PC-9 (cell line): ENCODE results near the gene PBX1. TPM values are rescaled to one million over a fixed set of nuclear protein-coding genes. Genes with fewer than 3 reads are reported as not detected.

Experiments
- BruUV-seq: library from RNA; stranded (reverse); fragments of 400-500 nt; replicated peaks from 2 replicates; lab custom pipeline; 2021; lab: Mats Ljungman, UMichigan
- CTCF ChIA-PET: fragments of 300-600 bp; sonication (Branson Sonifier 250); formaldehyde crosslinking; loops from one replicate; lab custom pipeline; 2022; ENCODE audit warnings: antibody characterized with exemption; lab: Charles Lee
- POLR2A ChIA-PET: fragments of 300-600 bp; sonication (Branson Sonifier 250); formaldehyde crosslinking; loops from one replicate; lab custom pipeline; 2022; ENCODE audit warnings: antibody characterized with exemption; ENCODE audit not compliant: unreplicated experiment; lab: Charles Lee
- DNase-seq, 2 experiments: peaks; one replicate each; pipeline versions ENCODE4 v3.0.0 to v3.0.0-alpha.2; 2015 to 2022; ENCODE audit warnings: mixed read lengths in 1 of 2
- H2AFZ ChIP-seq: fragments of 200-600 bp; sonication (generic); 2 replicates; pipeline ENCODE4 v1.8.1; 2017; ENCODE audit warnings: antibody characterized with exemption
- H3F3A ChIP-seq: fragments of 200-600 bp; sonication (generic); 2 replicates; pipeline ENCODE4 v1.8.1; 2017; ENCODE audit warnings: antibody characterized with exemption, mild to moderate bottlenecking, low read depth; ENCODE audit not compliant: insufficient read depth
- H3K27ac ChIP-seq: fragments of 200-600 bp; sonication (generic); 2 replicates; pipeline ENCODE4 v1.6.1; 2016; ENCODE audit warnings: mixed run types
- H3K27me3 ChIP-seq: fragments of 200-600 bp; sonication (generic); 2 replicates; pipeline ENCODE4 v1.6.1; 2016; ENCODE audit warnings: low read depth, mixed run types; ENCODE audit not compliant: insufficient read depth
- H3K36me3 ChIP-seq: fragments of 200-600 bp; sonication (generic); 2 replicates; pipeline ENCODE4 v1.6.1; 2016; ENCODE audit warnings: low read depth, mixed run types
- H3K4me1 ChIP-seq: fragments of 200-600 bp; sonication (generic); replicated peaks from 2 replicates; pipeline ENCODE4 v1.6.1; 2016; ENCODE audit warnings: mixed run types; ENCODE audit not compliant: insufficient read depth
- H3K4me2 ChIP-seq: fragments of 200-600 bp; sonication (generic); 2 replicates; pipeline ENCODE4 v1.6.1; 2017; ENCODE audit warnings: mixed run types
- H3K4me3 ChIP-seq: fragments of 200-600 bp; sonication (generic); 2 replicates; pipeline ENCODE4 v1.6.1; 2016; ENCODE audit warnings: mixed run types
- H3K79me2 ChIP-seq: fragments of 200-600 bp; sonication (generic); 2 replicates; pipeline ENCODE4 v1.6.1; 2017; ENCODE audit warnings: low read depth, mixed run types
- H3K9me2 ChIP-seq: fragments of 200-600 bp; sonication (generic); 2 replicates; pipeline ENCODE4 v1.8.1; 2017; ENCODE audit warnings: mild to moderate bottlenecking; ENCODE audit not compliant: insufficient read depth
- H3K9me3 ChIP-seq: fragments of 200-600 bp; sonication (generic); 2 replicates; pipeline ENCODE4 v1.8.1; 2016; ENCODE audit warnings: low read depth; ENCODE audit not compliant: insufficient read depth
- H4K20me1 ChIP-seq: fragments of 200-600 bp; sonication (generic); 2 replicates; pipeline ENCODE4 v1.8.1; 2017; ENCODE audit not compliant: insufficient read depth
- EZH2 ChIP-seq: fragments of 200-600 bp; sonication (generic); IDR thresholded peaks from 2 replicates; pipeline ENCODE4 v1.8.0; 2017; ENCODE audit warnings: antibody characterized with exemption, low read depth
- intact Hi-C: fragments of 100-400 bp; cut with micrococcal nuclease; formaldehyde crosslinking; loops from one replicate; pipeline ENCODE4 v1.10.0; 2022; ENCODE audit not compliant: unreplicated experiment
- total RNA-seq: library from RNA; stranded (reverse); gene quantifications from 2 replicates; pipeline ENCODE4 v1.2.3, GENCODE V29; 2021
- TF ChIP-seq, protein P1 (sequence below): fragments of 200-600 bp; sonication (generic); conservative IDR thresholded peaks from 2 replicates; pipeline ENCODE4 v1.6.1; 2017; ENCODE audit warnings: mixed run types, antibody characterized with exemption, mild to moderate bottlenecking, moderate library complexity

PBX1 gene
- total RNA-seq, 1 experiment from 2014 or later: 57.7 TPM

DNA sequence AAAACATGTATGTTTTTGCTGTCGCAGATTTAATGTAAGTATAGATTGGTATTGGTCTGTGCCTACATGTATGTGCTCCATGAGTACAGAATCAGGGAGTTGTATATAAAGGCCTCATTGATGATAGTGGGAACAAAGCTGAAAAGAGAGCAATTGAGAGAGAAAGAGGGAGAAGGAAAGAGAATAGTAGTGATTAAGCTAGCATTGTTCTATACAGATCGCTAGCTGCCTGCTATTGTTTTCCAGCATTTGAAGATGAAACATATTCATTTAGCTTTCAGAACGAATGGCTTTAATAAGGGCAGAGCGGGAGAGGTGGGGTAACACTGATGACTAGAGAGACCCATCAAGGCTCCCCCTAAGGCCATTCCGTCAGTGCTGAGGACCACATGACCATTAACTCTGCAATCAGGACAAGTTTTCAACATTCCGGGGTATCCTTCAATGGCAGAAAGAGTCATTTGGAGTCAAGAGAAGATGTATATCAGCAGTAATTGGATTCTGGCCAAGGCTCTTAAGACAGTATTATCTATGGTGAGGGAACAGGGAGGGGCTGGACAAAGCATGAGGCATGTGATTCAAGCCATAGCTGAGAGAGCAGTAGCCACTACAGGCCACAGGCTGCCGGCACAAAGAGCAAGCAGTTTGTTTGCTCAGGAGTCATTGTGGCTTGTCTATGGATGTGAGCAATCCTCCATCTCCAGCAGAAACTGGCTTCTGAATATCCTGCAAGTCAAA, 176.5 kb downstream of the PBX1 start:
- Histone ChIP-seq H4K20me1 (no peaks in the 10 kb centered on the region), H3K4me2 (peak overlapping the region; percentile 4; the same call in 1 of the 2 replicates), H3K9me2 (no peaks in the 10 kb centered on the region; the same call in 1 of the 2 replicates), H3K4me3 (no peak overlapping the region), H3K36me3 (no peaks in the 10 kb centered on the region), H3K27ac (no peak overlapping the region), H3K27me3 (no peaks in the 10 kb centered on the region), H3K79me2 (0 out of 2 replicates have a peak, but pooled peaks cover 3% of the 10 kb centered on the region), H3K9me3 (no peaks in the 10 kb centered on the region), H3F3A (peaks cover 11% of the 10 kb centered on the region; the same call in 1 of the 2 replicates), H3K4me1 (peaks cover 15% of the 10 kb centered on the region), H2AFZ (no peak overlapping the region)
- TF ChIP-seq EZH2: no peak
- TF ChIP-seq, protein P1, sequence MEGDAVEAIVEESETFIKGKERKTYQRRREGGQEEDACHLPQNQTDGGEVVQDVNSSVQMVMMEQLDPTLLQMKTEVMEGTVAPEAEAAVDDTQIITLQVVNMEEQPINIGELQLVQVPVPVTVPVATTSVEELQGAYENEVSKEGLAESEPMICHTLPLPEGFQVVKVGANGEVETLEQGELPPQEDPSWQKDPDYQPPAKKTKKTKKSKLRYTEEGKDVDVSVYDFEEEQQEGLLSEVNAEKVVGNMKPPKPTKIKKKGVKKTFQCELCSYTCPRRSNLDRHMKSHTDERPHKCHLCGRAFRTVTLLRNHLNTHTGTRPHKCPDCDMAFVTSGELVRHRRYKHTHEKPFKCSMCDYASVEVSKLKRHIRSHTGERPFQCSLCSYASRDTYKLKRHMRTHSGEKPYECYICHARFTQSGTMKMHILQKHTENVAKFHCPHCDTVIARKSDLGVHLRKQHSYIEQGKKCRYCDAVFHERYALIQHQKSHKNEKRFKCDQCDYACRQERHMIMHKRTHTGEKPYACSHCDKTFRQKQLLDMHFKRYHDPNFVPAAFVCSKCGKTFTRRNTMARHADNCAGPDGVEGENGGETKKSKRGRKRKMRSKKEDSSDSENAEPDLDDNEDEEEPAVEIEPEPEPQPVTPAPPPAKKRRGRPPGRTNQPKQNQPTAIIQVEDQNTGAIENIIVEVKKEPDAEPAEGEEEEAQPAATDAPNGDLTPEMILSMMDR: no peak
- no TSS peak for BruUV-seq
- ChIA-PET CTCF (no interaction called here), POLR2A (no interaction called here)
- intact Hi-C loops: no loop called here
- peak; percentile 59 to 72 for DNase-seq

DNA sequence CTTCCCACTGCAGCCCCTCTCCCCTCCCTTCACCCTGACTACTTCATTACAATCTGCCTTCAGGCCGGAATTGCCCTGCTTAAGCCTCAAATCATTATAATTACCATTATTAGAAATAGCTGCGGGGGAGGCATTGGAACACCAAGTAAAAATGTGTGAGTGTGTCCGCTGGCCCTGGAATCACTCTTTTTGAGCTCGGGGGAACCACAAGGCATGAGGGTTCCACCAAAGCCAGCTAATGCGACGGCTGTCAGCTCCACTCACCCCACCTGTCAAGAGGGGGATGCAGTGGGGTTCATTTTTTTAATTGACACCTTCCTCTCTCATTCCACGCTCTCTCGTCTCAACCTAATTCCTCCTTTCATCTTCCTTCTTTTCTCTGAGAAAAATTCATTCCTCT, 177.2 kb downstream of the PBX1 start:
- H3K27me3 ChIP-seq: no peaks in the 10 kb centered on the region
- peaks cover 15% of the 10 kb centered on the region for H3K4me1 ChIP-seq
- peak overlapping the region; percentile 4; the same call in 1 of the 2 replicates for H3K4me2 ChIP-seq
- no peak overlapping the region for H2AFZ ChIP-seq
- intact Hi-C loops: no loop called here
- no peak for DNase-seq
- no peaks in the 10 kb centered on the region for H4K20me1 ChIP-seq
- H3K9me2 ChIP-seq: no peaks in the 10 kb centered on the region
- H3K4me3 ChIP-seq: no peak overlapping the region
- H3F3A ChIP-seq: peaks cover 11% of the 10 kb centered on the region; the same call in 1 of the 2 replicates
- ChIA-PET POLR2A (no interaction called here), CTCF (interaction anchor here (0.6 kb wide), 1 partner anchor 25 kb away, joined by 3 read pairs; no protein-coding TSS in a partner anchor)
- H3K79me2 ChIP-seq: 0 out of 2 replicates have a peak, but pooled peaks cover 3% of the 10 kb centered on the region
- no peaks in the 10 kb centered on the region for H3K36me3 ChIP-seq
- H3K9me3 ChIP-seq: no peaks in the 10 kb centered on the region
- BruUV-seq: no TSS peak
- TF ChIP-seq EZH2: no peak
- TF ChIP-seq, protein P1: no peak
- H3K27ac ChIP-seq: no peak overlapping the region

DNA sequence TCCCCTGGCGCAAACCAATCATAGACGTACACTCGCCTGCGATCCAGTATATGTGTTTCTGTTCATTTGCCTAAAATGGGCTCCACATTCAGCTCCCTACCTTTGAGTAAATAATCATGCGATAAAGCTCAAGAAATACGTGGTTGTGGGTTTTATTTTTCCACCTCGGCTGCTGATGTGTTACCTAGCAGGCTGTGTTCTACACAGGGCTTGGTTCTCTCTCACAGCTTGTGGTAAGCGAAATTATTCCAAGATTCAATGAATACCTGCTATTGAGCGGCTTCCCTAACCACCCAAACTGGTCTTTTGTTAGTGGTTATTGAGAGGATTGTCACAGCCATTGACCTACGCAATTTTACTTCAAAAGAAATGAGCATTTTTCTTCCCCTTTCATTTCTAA, 180.2 kb downstream of the PBX1 start:
- intact Hi-C loops: no loop called here
- Histone ChIP-seq H3K79me2 (0 out of 2 replicates have a peak, but pooled peaks cover 6% of the 10 kb centered on the region), H3K9me2 (no peaks in the 10 kb centered on the region), H2AFZ (no peak overlapping the region), H3K36me3 (no peaks in the 10 kb centered on the region), H3K27me3 (no peaks in the 10 kb centered on the region), H3K4me2 (no peak overlapping the region), H3F3A (peaks cover 11% of the 10 kb centered on the region; the same call in 1 of the 2 replicates), H3K4me1 (peaks cover 15% of the 10 kb centered on the region), H3K27ac (no peak overlapping the region), H3K4me3 (no peak overlapping the region), H3K9me3 (no peaks in the 10 kb centered on the region), H4K20me1 (no peaks in the 10 kb centered on the region)
- CTCF ChIA-PET: no interaction called here
- TF ChIP-seq, protein P1: no peak
- TF ChIP-seq EZH2: no peak
- POLR2A ChIA-PET: no interaction called here
- BruUV-seq: no TSS peak
- DNase-seq: no peak
